22Rv1 (cell line): Measurements from ENCODE around the gene NOBOX.

Source experiments
- CTCF ChIP-seq: fragments of 450-650 bp; IDR thresholded peaks from 2 replicates; pipeline ENCODE4 v1.5.1; 2017; ENCODE audit warnings: mild to moderate bottlenecking
- ZFX ChIP-seq: fragments of 450-650 bp; IDR thresholded peaks from 2 replicates; pipeline ENCODE4 v1.6.1; 2017; ENCODE audit warnings: antibody characterized with exemption, borderline replicate concordance

GRCh38 chr7:144390481-144390880 is 13.0 kb downstream of the NOBOX start:
- no peak for TF ChIP-seq CTCF
- TF ChIP-seq ZFX = no peak
